K562 treated with DMSO at 1 percent for 4 hours (cell line): ENCODE data around the gene UGT2A2. TPM values are rescaled to one million over a fixed set of nuclear protein-coding genes. Genes with fewer than 3 reads are reported as not detected.

Experiments used
- total RNA-seq: library from RNA; unstranded; fragments of 300-600 nt; gene quantifications from 2 replicates; pipeline ENCODE4 v1.2.3, GENCODE V29; 2022; ENCODE audit not compliant: insufficient read depth

Gene UGT2A2
- not detected in 2 replicates for total RNA-seq

DNA sequence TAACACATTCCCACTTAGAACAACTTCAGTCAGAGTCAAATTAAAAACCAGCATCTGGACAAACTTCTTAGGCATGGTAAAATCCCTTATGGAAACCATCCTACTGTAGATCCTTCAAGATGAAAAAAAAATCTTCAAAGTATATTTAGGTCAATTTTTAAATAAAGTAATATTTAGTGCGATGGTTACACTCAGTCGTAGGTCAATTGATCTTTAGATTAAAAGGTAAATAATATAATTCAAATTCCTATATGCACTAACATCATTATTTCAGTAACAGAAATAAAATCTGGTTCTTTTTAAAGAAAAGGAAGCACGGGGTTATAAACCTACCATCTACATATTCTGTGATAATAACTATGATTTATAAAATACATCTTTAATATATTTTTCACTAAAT, at the start of gene UGT2A2:
TSS of gene UGT2A2 (minus strand) at position 101 of the 400 bp plus-strand sequence. CDS start at position 99, 2 bp downstream.

GRCh38 chr4:69653147-69653546, 13.7 kb upstream of the UGT2A2 start, which contains the start of gene UGT2A1:
Gene UGT2A1 (minus strand): TSS chr4:69653247. CDS start chr4:69647644, 5,603 bp downstream.

Other genes with a start within 250 kb of the UGT2A2 start
- not detected in 2 replicates for gene UGT2B4, start 143.7 kb downstream of the UGT2A2 start, total RNA-seq
- not detected in 2 replicates for gene UGT2A1, start 13.6 kb upstream of the UGT2A2 start, total RNA-seq
- not detected in 2 replicates for gene SULT1B1, start 121.0 kb upstream of the UGT2A2 start, total RNA-seq
- gene SULT1E1, start 220.5 kb upstream of the UGT2A2 start, total RNA-seq, result not detected in 2 replicates